ENCODE measurements around the gene PDPK1. TPM values are rescaled to one million over a fixed set of nuclear protein-coding genes. Genes with fewer than 3 reads are reported as not detected.

PDPK1 gene
- total and polyA plus RNA-seq, 8 donors, result 36.5 to 64.8 (median 44.4) TPM

DNA sequence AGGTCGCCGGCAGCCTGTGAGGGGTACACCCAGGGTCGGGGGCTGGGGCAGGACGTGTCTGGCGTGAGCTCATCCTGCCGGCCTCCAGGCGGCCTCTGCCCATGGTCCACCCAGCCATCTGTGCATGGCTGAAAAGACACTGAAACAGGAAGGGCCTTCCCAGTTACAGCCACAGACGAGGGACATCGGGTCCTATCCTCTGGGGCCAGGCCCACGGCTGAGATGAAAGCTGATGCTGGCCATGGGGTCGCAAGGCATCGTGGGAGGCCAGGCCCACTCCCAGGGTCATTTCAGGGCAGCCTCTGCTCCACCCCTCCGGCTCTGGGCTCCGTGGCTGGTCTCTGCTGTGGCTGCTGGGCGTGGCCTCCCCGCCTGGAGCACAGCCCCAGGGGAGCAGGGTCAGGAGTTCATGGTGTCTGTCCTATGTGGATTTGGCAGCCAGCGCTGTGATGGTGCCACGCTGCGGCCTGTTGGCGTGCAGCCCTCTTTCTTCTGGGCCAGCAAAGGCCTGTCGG lies 40.6 kb upstream of the PDPK1 start:
- H3K27me3 ChIP-seq, result no peaks in the 10 kb centered on the region
- H3K4me3 ChIP-seq, result no peak overlapping the region
- no peaks in the 10 kb centered on the region for H3K9me3 ChIP-seq
- H3K27ac ChIP-seq, result no peak overlapping the region
- DNase-seq (peak in 1 of 4 donors; percentile 83), ATAC-seq (peak; percentile 42)
- H3K36me3 ChIP-seq, result peaks cover 0 to 54% of the 10 kb centered on the region in 2 donors
- intact Hi-C loops (cut with DNase I), result no loop called here
- TF ChIP-seq, protein P1, sequence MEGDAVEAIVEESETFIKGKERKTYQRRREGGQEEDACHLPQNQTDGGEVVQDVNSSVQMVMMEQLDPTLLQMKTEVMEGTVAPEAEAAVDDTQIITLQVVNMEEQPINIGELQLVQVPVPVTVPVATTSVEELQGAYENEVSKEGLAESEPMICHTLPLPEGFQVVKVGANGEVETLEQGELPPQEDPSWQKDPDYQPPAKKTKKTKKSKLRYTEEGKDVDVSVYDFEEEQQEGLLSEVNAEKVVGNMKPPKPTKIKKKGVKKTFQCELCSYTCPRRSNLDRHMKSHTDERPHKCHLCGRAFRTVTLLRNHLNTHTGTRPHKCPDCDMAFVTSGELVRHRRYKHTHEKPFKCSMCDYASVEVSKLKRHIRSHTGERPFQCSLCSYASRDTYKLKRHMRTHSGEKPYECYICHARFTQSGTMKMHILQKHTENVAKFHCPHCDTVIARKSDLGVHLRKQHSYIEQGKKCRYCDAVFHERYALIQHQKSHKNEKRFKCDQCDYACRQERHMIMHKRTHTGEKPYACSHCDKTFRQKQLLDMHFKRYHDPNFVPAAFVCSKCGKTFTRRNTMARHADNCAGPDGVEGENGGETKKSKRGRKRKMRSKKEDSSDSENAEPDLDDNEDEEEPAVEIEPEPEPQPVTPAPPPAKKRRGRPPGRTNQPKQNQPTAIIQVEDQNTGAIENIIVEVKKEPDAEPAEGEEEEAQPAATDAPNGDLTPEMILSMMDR (IDR thresholded peaks at IDR 0.05), result no peak
- peaks cover 14 to 44% of the 10 kb centered on the region in 2 donors for H3K4me1 ChIP-seq

DNA sequence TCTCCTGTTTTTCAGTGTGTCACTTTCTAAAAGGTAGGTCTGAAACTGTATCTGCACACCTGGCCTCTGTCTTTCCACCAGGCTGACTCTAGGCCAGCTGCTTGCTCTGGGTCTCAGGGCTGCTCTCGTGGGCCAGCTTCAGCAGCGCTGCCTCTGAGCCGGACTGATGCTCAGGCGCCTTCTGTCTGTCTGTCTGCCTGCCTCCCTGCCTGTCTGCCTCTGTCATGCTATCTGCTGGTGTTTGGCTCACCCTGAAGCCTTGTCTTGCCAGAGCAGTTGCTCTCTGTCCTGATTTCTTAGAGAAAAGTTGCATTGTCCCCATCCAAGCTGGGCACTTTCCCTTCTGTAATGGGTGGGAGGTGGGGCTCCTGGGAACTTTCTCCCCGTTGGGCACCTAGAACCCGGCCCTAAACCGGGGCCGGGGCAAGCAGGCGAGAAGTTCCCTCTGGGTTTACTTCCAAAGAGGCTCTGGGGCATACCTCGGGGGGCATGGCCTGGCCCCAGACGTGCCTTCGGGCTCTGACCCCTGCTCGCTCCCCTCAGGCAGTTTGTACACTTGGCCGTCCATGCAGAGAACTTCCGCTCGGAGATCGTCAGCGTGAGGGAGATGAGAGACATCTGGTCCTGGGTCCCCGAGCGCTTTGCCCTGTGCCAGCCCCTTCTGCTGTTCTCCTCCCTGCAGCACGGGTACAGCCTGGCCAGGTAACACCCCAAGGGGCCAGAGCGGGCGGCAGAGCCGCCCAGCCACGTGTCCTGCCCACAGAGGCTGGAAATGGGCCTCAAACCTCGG lies 39.9 kb upstream of the PDPK1 start:
- no peak overlapping the region for H3K27ac ChIP-seq
- H3K4me1 ChIP-seq, result peaks cover 14 to 51% of the 10 kb centered on the region in 2 donors
- no peaks in the 10 kb centered on the region for H3K27me3 ChIP-seq
- H3K9me3 ChIP-seq, result no peaks in the 10 kb centered on the region
- peaks cover 0 to 55% of the 10 kb centered on the region in 2 donors for H3K36me3 ChIP-seq
- DNase-seq (peak in 2 of 4 donors; percentile 71 to 74), ATAC-seq (no peak)
- H3K4me3 ChIP-seq, result no peak overlapping the region
- TF ChIP-seq, protein P1 (IDR thresholded peaks at IDR 0.05), result no peak
- intact Hi-C loops (cut with DNase I), result no loop called here

DNA sequence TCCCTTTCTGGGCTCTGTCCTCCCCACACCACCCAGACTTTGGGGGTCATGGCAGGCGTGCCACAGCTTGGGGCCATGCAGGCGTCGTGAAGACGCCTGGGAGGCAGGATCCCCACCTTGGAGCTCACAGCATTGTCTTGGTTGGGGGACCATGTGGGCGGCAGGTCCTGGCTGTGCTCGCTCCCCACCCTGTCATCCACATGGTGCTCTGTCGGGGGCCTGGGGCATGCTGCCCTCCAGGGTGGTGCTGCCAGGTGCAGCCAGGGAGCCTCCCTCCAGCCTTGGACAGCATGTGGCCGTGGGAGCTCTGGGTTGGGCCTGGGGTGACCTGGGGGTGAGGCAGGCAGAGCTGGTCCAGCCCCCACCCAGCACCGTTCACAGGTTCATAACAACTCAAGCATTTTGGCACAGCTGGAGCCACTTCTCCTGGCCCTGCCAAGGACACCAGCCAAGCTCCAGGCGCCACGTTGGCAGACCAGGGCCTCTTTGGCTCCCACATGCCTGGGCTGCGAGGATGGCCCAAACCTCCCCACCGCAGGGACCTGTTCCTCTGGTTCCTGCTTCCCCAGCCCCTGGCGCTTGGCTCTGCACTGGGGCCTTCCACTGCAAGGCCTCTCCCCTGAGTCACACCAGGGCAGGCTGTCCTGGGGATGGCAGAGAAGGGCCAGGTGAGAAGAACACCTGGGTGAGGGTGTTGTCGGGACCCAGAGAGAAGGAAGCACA lies 39.1 kb upstream of the PDPK1 start:
- TF ChIP-seq, protein P1 (IDR thresholded peaks at IDR 0.05), result no peak
- Histone ChIP-seq H3K4me3 (no peak overlapping the region), H3K27me3 (no peaks in the 10 kb centered on the region), H3K27ac (peak overlapping the region in 1 of 2 donors; percentile 37), H3K36me3 (peaks cover 0 to 55% of the 10 kb centered on the region in 2 donors), H3K4me1 (peaks cover 14 to 59% of the 10 kb centered on the region in 2 donors), H3K9me3 (no peaks in the 10 kb centered on the region)
- DNase-seq, result peak in 1 of 4 donors; percentile 85
- intact Hi-C loops (cut with DNase I), result no loop called here
- peak; percentile 33 for ATAC-seq

DNA sequence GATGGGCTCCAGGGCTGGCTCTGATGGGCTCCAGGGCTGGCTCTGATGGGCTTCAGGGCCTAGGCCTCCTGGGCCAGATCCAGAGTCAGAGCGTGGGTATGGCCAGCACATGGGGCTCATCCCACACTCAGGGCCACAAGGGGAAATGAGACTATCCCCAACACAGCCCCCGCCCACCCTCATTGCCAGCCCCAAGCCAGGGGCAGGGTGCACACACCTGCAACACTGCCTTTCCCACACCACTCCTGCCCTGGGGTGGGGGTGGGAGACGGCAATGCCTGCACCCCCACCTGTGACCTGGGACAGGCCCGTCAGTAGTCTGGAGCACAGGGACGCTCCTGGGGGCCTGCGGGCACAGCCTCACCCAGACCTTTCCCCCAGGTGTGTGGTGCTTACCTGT lies 38.4 kb upstream of the PDPK1 start:
- no peaks in the 10 kb centered on the region for H3K9me3 ChIP-seq
- intact Hi-C loops (cut with DNase I), result no loop called here
- no peak for ATAC-seq
- TF ChIP-seq, protein P1 (IDR thresholded peaks at IDR 0.05), result no peak
- H3K36me3 ChIP-seq, result peaks cover 0 to 55% of the 10 kb centered on the region in 2 donors
- DNase-seq, result peak in 1 of 4 donors; percentile 63
- H3K27me3 ChIP-seq, result no peaks in the 10 kb centered on the region
- peak overlapping the region in 1 of 2 donors; percentile 37 for H3K27ac ChIP-seq
- H3K4me1 ChIP-seq, result peaks cover 14 to 55% of the 10 kb centered on the region in 2 donors
- H3K4me3 ChIP-seq, result no peak overlapping the region

Data from left lung (tissue), 10 donors.